Fibroblast of villous mesenchyme (primary cell): ENCODE measurements around the gene FZD2. TPM values are rescaled to one million over a fixed set of nuclear protein-coding genes. Genes with fewer than 3 reads are reported as not detected.

Source experiments
- DNase-seq: peaks from one replicate; pipeline ENCODE4 v3.0.0-alpha.2; 2010; ENCODE audit warnings: low read depth
- H3K4me3 ChIP-seq: 2 replicates; pipeline ENCODE4 v1.5.1; 2011; ENCODE audit warnings: low read depth, mild to moderate bottlenecking, low read length
- CTCF ChIP-seq: IDR thresholded peaks from 2 replicates; pipeline ENCODE4 v1.5.1; 2012; ENCODE audit warnings: low read depth, mild to moderate bottlenecking, low read length; ENCODE audit not compliant: insufficient read depth
- total RNA-seq: library from RNA; depleted of rRNA; stranded (reverse); fragments of >200 nt; gene quantifications from 2 replicates; pipeline ENCODE4 v1.2.3, GENCODE V29; 2012

The FZD2 gene
- total RNA-seq, 1 donor: 36.3 TPM

DNA sequence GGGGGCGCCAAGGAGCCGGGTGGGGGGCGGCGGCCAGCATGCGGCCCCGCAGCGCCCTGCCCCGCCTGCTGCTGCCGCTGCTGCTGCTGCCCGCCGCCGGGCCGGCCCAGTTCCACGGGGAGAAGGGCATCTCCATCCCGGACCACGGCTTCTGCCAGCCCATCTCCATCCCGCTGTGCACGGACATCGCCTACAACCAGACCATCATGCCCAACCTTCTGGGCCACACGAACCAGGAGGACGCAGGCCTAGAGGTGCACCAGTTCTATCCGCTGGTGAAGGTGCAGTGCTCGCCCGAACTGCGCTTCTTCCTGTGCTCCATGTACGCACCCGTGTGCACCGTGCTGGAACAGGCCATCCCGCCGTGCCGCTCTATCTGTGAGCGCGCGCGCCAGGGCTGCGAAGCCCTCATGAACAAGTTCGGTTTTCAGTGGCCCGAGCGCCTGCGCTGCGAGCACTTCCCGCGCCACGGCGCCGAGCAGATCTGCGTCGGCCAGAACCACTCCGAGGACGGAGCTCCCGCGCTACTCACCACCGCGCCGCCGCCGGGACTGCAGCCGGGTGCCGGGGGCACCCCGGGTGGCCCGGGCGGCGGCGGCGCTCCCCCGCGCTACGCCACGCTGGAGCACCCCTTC is 484 bp downstream of the FZD2 start:
- peak; percentile 80 for DNase-seq
- no peak for TF ChIP-seq CTCF
- peak overlapping the region; percentile 76 for H3K4me3 ChIP-seq

DNA sequence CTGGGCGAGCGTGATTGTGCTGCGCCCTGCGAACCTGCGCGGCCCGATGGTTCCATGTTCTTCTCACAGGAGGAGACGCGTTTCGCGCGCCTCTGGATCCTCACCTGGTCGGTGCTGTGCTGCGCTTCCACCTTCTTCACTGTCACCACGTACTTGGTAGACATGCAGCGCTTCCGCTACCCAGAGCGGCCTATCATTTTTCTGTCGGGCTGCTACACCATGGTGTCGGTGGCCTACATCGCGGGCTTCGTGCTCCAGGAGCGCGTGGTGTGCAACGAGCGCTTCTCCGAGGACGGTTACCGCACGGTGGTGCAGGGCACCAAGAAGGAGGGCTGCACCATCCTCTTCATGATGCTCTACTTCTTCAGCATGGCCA is 1.0 kb downstream of the FZD2 start:
- DNase-seq: peak; percentile 20
- H3K4me3 ChIP-seq: peak overlapping the region; percentile 76
- no peak for TF ChIP-seq CTCF

- TF ChIP-seq CTCF: no peak
- DNase-seq: peak; percentile 12
- peak overlapping the region; percentile 76 for H3K4me3 ChIP-seq
Measured at GRCh38 chr17:44558710-44559633, 1.7 kb downstream of the FZD2 start.

- no peak for TF ChIP-seq CTCF
- H3K4me3 ChIP-seq: peak overlapping the region; percentile 76
- peak; percentile 10 for DNase-seq
Measured at GRCh38 chr17:44559634-44560554, 2.6 kb downstream of the FZD2 start.

GRCh38 chr17:44561237-44561623 is 3.9 kb downstream of the FZD2 start:
- DNase-seq: no peak
- TF ChIP-seq CTCF: no peak
- peak overlapping the region; percentile 15 for H3K4me3 ChIP-seq

DNA sequence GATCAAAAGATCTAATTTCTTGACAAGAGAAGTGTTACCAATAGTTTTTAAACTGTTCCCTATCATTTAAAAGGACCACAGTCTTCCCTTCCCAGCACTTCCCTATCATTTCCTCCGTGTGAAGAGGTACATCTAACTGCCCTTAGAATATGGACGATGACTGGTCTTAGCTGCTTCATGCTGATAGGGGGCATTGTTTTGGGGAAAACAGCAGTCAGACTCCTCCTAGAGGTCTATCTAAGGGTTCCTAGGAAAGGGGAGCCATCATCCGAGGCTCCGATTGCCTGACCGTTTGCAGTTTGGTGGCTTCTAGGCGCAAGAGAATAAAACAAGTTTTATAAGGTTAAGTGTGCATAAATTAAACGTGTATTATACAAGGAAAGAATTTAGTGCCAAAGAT is 7.1 kb downstream of the FZD2 start:
- no peak for DNase-seq
- no peak overlapping the region for H3K4me3 ChIP-seq
- TF ChIP-seq CTCF: no peak
